Measurements from ENCODE around the gene TDRD7.

- TF ChIP-seq, protein P1, sequence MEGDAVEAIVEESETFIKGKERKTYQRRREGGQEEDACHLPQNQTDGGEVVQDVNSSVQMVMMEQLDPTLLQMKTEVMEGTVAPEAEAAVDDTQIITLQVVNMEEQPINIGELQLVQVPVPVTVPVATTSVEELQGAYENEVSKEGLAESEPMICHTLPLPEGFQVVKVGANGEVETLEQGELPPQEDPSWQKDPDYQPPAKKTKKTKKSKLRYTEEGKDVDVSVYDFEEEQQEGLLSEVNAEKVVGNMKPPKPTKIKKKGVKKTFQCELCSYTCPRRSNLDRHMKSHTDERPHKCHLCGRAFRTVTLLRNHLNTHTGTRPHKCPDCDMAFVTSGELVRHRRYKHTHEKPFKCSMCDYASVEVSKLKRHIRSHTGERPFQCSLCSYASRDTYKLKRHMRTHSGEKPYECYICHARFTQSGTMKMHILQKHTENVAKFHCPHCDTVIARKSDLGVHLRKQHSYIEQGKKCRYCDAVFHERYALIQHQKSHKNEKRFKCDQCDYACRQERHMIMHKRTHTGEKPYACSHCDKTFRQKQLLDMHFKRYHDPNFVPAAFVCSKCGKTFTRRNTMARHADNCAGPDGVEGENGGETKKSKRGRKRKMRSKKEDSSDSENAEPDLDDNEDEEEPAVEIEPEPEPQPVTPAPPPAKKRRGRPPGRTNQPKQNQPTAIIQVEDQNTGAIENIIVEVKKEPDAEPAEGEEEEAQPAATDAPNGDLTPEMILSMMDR (conservative IDR thresholded peaks at IDR 0.05) = no peak
- TF ChIP-seq ZFX (IDR thresholded peaks at IDR 0.05) = no peak
Observed at GRCh38 chr9:97427885-97428284, 16.0 kb downstream of the TDRD7 start.

All from C4-2B (cell line).